GM11168 (cell line): ENCODE measurements around the gene AMPH.

Source experiments
- in situ Hi-C: fragments of 300-500 bp; cut with MboI; formaldehyde crosslinking; loops from one replicate; pipeline ENCODE4 v1.12.0; 2022; ENCODE audit warnings: low sequenced_read_pairs; ENCODE audit not compliant: unreplicated experiment

Gene AMPH

GRCh38 chr7:38478404-38478803, 152.8 kb downstream of the AMPH start:
- in situ Hi-C loops, result no loop called here

GRCh38 chr7:38477333-38477732, 153.8 kb downstream of the AMPH start:
- in situ Hi-C loops, result no loop called here

GRCh38 chr7:38476764-38477163, 154.4 kb downstream of the AMPH start:
- in situ Hi-C loops, result no loop called here

- in situ Hi-C loops, result no loop called here
Measured at GRCh38 chr7:38465956-38466355, 165.2 kb downstream of the AMPH start.

- in situ Hi-C loops, result no loop called here
Measured at GRCh38 chr7:38463277-38464225, 167.6 kb downstream of the AMPH start.

GRCh38 chr7:38462819-38463218, 168.4 kb downstream of the AMPH start:
- in situ Hi-C loops, result no loop called here

- in situ Hi-C loops, result no loop called here
Measured at GRCh38 chr7:38461887-38462286, 169.3 kb downstream of the AMPH start.

GRCh38 chr7:38453826-38454225, 177.3 kb downstream of the AMPH start:
- in situ Hi-C loops, result no loop called here

- in situ Hi-C loops, result no loop called here
Measured at GRCh38 chr7:38453168-38453567, 178.0 kb downstream of the AMPH start.

GRCh38 chr7:38452681-38453108, 178.5 kb downstream of the AMPH start:
- in situ Hi-C loops, result no loop called here

GRCh38 chr7:38451840-38452239, 179.3 kb downstream of the AMPH start:
- in situ Hi-C loops, result no loop called here

GRCh38 chr7:38448584-38449234, 182.5 kb downstream of the AMPH start:
- in situ Hi-C loops, result no loop called here

- in situ Hi-C loops, result no loop called here
Measured at GRCh38 chr7:38448054-38448453, 183.1 kb downstream of the AMPH start.

- in situ Hi-C loops, result no loop called here
Measured at GRCh38 chr7:38438970-38439369, 192.2 kb downstream of the AMPH start.

GRCh38 chr7:38432671-38433070, 198.5 kb downstream of the AMPH start:
- in situ Hi-C loops, result no loop called here

GRCh38 chr7:38432080-38432479, 199.1 kb downstream of the AMPH start:
- in situ Hi-C loops, result no loop called here

- in situ Hi-C loops, result no loop called here
Measured at GRCh38 chr7:38429057-38429456, 202.1 kb downstream of the AMPH start.

GRCh38 chr7:38428041-38428440, 203.1 kb downstream of the AMPH start:
- in situ Hi-C loops, result no loop called here

- in situ Hi-C loops, result no loop called here
Measured at GRCh38 chr7:38427279-38427955, 203.8 kb downstream of the AMPH start.

GRCh38 chr7:38425509-38425908, 205.7 kb downstream of the AMPH start:
- in situ Hi-C loops, result no loop called here
